IPS-15b (cell line): ENCODE results near the gene PADI4.

Experiments used
- H3K27me3 ChIP-seq: one replicate; pipeline ENCODE4 v1.6.1; 2013; ENCODE audit warnings: low read length; ENCODE audit not compliant: control insufficient read depth, insufficient read depth
- H3K36me3 ChIP-seq: one replicate; pipeline ENCODE4 v1.6.1; 2013; ENCODE audit warnings: low read length; ENCODE audit not compliant: control insufficient read depth, insufficient read depth
- H3K4me1 ChIP-seq: one replicate; pipeline ENCODE4 v1.6.1; 2013; ENCODE audit warnings: mild to moderate bottlenecking, low read length; ENCODE audit not compliant: control insufficient read depth, insufficient read depth
- H3K4me3 ChIP-seq: one replicate; pipeline ENCODE4 v1.5.1; 2013; ENCODE audit warnings: low read depth, low read length
- H3K9ac ChIP-seq: one replicate; pipeline ENCODE4 v1.6.1; 2013; ENCODE audit warnings: low read depth, mild to moderate bottlenecking, low read length
- H3K9me3 ChIP-seq: one replicate; pipeline ENCODE4 v1.6.1; 2013; ENCODE audit warnings: mild to moderate bottlenecking, low read length; ENCODE audit not compliant: control insufficient read depth, insufficient read depth

The PADI4 gene

GRCh38 chr1:17273096-17273495 lies 34.9 kb upstream of the PADI4 start:
- H3K27me3 ChIP-seq, result no peaks in the 10 kb centered on the region
- no peaks in the 10 kb centered on the region for H3K4me1 ChIP-seq

GRCh38 chr1:17274186-17275170 lies 33.5 kb upstream of the PADI4 start:
- no peaks in the 10 kb centered on the region for H3K4me1 ChIP-seq
- no peaks in the 10 kb centered on the region for H3K36me3 ChIP-seq
- H3K27me3 ChIP-seq, result no peaks in the 10 kb centered on the region
- no peak overlapping the region for H3K4me3 ChIP-seq
- H3K9ac ChIP-seq, result no peak overlapping the region
- no peaks in the 10 kb centered on the region for H3K9me3 ChIP-seq

More at GRCh38 chr1:17273096-17273495, 34.9 kb upstream of the PADI4 start:
- H3K9me3 ChIP-seq, result no peaks in the 10 kb centered on the region
- no peak overlapping the region for H3K4me3 ChIP-seq
- no peaks in the 10 kb centered on the region for H3K36me3 ChIP-seq
- H3K9ac ChIP-seq, result no peak overlapping the region

- Histone ChIP-seq H3K36me3 (no peaks in the 10 kb centered on the region), H3K4me1 (no peaks in the 10 kb centered on the region), H3K27me3 (no peaks in the 10 kb centered on the region), H3K9me3 (no peaks in the 10 kb centered on the region), H3K4me3 (no peak overlapping the region), H3K9ac (no peak overlapping the region)
These were observed 31.4 kb upstream of the PADI4 start for GRCh38 chr1:17276568-17276967.

GRCh38 chr1:17277511-17278159 lies 30.4 kb upstream of the PADI4 start:
- Histone ChIP-seq H3K4me1 (no peaks in the 10 kb centered on the region), H3K9ac (no peak overlapping the region), H3K9me3 (no peaks in the 10 kb centered on the region), H3K4me3 (no peak overlapping the region), H3K27me3 (no peaks in the 10 kb centered on the region), H3K36me3 (no peaks in the 10 kb centered on the region)

- H3K4me3 ChIP-seq, result no peak overlapping the region
- no peaks in the 10 kb centered on the region for H3K9me3 ChIP-seq
- H3K36me3 ChIP-seq, result no peaks in the 10 kb centered on the region
- no peaks in the 10 kb centered on the region for H3K27me3 ChIP-seq
- H3K4me1 ChIP-seq, result no peaks in the 10 kb centered on the region
- H3K9ac ChIP-seq, result no peak overlapping the region
These were observed 28.8 kb upstream of the PADI4 start for GRCh38 chr1:17278996-17279830.

GRCh38 chr1:17280436-17280835 lies 27.6 kb upstream of the PADI4 start:
- Histone ChIP-seq H3K9me3 (no peaks in the 10 kb centered on the region), H3K27me3 (no peaks in the 10 kb centered on the region), H3K4me1 (no peaks in the 10 kb centered on the region), H3K9ac (no peak overlapping the region), H3K36me3 (no peaks in the 10 kb centered on the region), H3K4me3 (no peak overlapping the region)

- H3K27me3 ChIP-seq, result no peaks in the 10 kb centered on the region
- H3K36me3 ChIP-seq, result no peaks in the 10 kb centered on the region
- no peak overlapping the region for H3K4me3 ChIP-seq
- H3K9ac ChIP-seq, result no peak overlapping the region
- H3K9me3 ChIP-seq, result no peaks in the 10 kb centered on the region
- no peaks in the 10 kb centered on the region for H3K4me1 ChIP-seq
These were observed 27.1 kb upstream of the PADI4 start for GRCh38 chr1:17280894-17281293.

GRCh38 chr1:17281775-17282181 lies 26.2 kb upstream of the PADI4 start:
- Histone ChIP-seq H3K9me3 (no peaks in the 10 kb centered on the region), H3K9ac (no peak overlapping the region), H3K4me3 (no peak overlapping the region), H3K27me3 (no peaks in the 10 kb centered on the region), H3K4me1 (no peaks in the 10 kb centered on the region), H3K36me3 (no peaks in the 10 kb centered on the region)

- Histone ChIP-seq H3K4me1 (no peaks in the 10 kb centered on the region), H3K9ac (no peak overlapping the region), H3K9me3 (no peaks in the 10 kb centered on the region), H3K27me3 (no peaks in the 10 kb centered on the region), H3K36me3 (no peaks in the 10 kb centered on the region), H3K4me3 (no peak overlapping the region)
These were observed 25.2 kb upstream of the PADI4 start for GRCh38 chr1:17282836-17283235.

- Histone ChIP-seq H3K4me3 (no peak overlapping the region), H3K9ac (no peak overlapping the region), H3K4me1 (no peaks in the 10 kb centered on the region), H3K9me3 (no peaks in the 10 kb centered on the region), H3K36me3 (no peaks in the 10 kb centered on the region), H3K27me3 (no peaks in the 10 kb centered on the region)
These were observed 21.4 kb upstream of the PADI4 start for GRCh38 chr1:17286646-17287045.

- Histone ChIP-seq H3K36me3 (no peaks in the 10 kb centered on the region), H3K4me1 (no peaks in the 10 kb centered on the region), H3K9ac (no peak overlapping the region), H3K9me3 (no peaks in the 10 kb centered on the region), H3K27me3 (no peaks in the 10 kb centered on the region), H3K4me3 (no peak overlapping the region)
These were observed 20.7 kb upstream of the PADI4 start for GRCh38 chr1:17287130-17287776.
